GM18505 (cell line): ENCODE data around the gene SAMD8.
"Not testable (repeated sequence)": the region's sequence is repeated elsewhere in the genome, so short reads cannot be mapped to it uniquely, and the experiment has no call there.

Source experiments
- ATAC-seq: cut with Tn5 transposase; IDR thresholded peaks from one replicate; pipeline ENCODE4 v1.9.1; 2021; ENCODE audit not compliant: unreplicated experiment
- POLR2A ChIP-seq: IDR thresholded peaks from 4 replicates; pipeline ENCODE4 v1.6.1; 2011; ENCODE audit warnings: borderline replicate concordance; ENCODE audit not compliant: insufficient read depth, insufficient read length; ENCODE audit errors: extremely low read depth

Gene SAMD8

DNA sequence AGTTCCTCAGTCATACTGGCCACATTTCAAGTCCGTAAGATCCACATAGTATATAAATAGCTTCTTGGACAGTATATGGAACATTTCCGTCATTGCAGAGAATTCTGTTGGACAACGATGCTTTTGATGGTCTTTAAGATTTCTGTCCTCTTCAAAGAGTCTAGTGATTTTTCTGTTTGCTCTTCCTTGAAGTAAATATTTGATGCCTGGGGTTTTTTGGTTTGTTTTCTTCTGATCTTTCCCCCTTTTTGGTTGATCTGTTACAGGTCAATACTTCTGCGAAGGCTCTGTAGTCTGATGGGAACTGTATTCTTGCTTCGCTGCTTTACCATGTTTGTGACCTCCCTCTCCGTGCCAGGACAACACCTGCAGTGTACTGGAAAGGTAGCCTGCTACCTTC lies 56.8 kb downstream of the SAMD8 start:
- no peak for TF ChIP-seq POLR2A
- ATAC-seq: no peak

DNA sequence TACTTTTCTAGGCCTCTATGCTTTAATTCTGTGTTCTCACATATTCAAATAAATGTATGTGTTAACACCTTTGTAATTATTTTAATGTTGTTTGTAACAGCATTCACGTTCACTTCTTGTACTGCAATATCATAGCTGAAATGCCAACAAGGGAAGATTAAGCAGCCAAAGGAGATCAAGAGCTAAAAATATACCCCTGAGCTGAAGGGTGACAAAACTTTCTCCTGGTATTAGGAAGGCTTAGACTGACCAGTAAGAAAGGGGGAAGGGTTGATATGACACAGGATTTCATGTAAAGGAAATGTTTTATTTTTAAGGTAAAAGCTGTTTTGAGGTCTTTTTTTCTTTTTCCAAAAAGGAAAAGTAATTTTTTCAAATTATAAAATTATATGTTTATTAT lies 58.8 kb downstream of the SAMD8 start:
- no peak for ATAC-seq
- TF ChIP-seq POLR2A: no peak

DNA sequence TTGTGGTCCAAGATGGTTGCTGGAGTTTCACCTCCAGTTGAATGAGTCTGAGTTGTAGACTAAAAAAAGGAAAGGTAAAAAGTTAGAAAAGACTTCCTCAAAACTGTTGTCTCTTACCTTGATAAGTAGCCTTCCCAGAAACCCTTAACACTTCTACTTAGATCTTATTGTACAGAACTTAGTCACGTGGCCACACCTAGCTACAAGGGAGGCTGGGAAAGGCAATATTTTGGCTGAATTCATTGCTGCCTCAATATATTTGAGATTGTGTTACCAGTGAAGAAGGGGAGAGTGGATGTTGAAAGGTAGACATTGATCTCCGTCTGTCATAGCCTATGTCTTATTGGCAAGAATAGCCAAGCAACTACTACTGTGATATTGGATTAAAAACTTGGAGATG lies 63.6 kb downstream of the SAMD8 start:
- no peak for ATAC-seq
- TF ChIP-seq POLR2A: no peak

DNA sequence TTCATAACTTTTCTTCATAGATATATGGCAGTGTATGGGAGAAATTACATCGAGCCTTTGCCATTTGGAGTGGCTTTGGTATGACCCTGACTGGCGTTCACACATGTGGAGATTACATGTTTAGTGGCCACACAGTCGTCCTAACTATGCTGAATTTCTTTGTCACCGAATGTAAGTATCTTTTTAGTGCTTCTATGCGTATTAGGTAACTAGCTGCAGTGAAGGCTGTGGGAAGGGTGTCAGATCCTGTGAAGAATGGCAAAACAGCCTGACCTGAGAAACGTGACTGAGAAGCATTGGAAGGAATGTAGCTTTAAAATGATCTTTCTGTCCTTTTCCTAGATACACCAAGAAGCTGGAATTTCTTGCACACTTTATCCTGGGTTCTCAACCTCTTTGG lies 64.6 kb downstream of the SAMD8 start:
- TF ChIP-seq POLR2A: no peak
- no peak for ATAC-seq

DNA sequence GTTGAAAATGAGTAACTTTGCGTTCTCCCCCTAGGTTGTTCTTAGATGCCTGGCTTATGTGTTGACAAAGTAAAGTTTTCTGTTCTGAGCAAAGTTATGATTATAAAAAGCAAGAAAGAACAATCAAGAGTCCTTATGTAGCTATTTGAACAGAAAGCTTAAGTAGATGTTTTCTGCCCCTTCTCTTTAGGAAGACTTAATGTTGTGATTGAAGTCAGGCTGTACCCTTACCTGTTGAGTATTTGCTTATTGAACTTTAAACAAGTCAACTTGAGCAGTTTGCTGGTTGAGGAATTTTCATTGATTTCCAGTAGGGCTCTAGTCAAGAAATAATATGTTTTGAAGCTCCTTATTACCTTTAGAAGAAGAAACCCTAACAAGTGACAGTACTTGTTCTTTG lies 65.3 kb downstream of the SAMD8 start:
- no peak for TF ChIP-seq POLR2A
- no peak for ATAC-seq

DNA sequence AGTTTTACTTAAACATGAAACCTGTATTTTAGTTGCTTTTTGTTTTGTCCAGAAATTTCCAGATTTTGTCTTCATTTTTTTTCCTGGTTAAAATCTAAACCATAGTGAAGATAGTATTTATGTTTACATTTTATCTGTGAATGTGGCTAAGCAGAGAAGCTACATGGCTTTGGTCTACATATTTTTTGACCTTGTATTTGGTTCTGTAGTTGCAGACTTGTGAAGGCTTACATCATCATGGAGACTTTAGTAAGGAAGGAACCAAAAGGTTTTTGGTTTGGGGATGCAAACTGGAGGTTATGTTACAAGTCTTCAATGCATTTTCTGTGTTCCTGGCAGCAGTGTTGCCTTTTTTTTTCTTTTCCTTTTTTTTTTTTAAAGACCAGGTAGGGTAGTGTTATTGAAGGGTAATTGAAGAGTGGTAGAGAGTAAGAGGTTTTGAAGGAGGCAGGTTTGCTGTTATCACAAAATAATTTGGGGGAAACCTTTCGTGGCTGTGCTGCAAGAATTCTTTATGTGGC lies 68.3 kb downstream of the SAMD8 start:
- ATAC-seq: no peak
- no peak for TF ChIP-seq POLR2A

DNA sequence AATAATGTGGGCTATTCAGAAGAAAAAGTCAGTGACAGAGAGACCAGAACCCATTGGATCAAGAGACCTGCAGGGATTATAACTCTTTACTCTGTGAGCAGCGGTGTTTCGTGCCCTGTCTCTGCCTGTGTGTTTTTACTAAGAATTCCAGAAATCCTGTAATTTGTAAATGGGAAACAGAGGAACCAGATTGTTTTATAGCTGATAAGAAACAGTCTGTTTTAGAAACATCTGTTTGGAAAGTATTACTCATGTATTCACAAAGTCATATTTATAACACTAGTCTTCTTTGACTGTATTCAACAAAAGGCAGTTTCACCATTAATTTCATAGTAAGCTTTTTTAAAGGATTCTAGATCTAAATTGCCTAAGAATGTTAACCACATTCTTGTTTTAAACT lies 69.1 kb downstream of the SAMD8 start:
- ATAC-seq: no peak
- TF ChIP-seq POLR2A: no peak

DNA sequence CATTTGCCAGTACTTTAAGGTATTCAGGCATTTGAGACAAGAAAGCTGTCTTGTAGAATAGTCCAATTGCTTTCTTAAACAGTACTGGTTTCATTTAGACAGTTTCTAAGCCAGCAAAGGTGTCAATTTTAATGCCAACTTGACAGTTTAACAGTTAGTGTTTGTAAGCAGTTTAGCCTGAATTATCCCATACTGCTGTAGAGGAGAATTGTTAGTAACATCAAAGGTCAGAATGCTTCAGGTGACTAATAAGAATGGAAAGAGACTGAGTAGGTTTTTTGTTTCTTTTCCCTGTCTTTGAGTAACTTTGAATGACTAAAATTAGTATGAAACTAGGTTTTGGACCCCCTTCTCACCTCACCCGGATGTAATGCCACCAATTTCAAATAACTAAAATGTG lies 69.6 kb downstream of the SAMD8 start:
- ATAC-seq: no peak
- no peak for TF ChIP-seq POLR2A

DNA sequence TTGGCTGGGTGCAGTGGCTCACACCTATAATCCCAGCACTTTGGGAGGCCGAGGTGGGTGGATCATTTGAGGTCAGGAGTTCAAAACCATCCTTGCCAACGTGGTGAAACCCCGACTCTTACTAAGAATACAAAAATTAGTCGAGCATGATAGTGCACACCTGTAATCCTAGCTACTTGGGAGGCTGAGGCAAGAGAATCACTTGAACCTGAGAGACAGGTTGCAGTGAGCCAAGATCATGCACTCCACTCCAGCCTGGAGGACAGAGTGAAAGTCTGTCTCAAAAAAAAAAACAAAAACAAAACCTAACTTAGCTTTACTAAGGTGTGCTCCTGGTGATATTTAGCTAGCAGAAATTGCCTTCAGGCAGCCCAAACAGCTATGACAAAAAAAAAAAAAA lies 74.9 kb downstream of the SAMD8 start:
- ATAC-seq: no peak

DNA sequence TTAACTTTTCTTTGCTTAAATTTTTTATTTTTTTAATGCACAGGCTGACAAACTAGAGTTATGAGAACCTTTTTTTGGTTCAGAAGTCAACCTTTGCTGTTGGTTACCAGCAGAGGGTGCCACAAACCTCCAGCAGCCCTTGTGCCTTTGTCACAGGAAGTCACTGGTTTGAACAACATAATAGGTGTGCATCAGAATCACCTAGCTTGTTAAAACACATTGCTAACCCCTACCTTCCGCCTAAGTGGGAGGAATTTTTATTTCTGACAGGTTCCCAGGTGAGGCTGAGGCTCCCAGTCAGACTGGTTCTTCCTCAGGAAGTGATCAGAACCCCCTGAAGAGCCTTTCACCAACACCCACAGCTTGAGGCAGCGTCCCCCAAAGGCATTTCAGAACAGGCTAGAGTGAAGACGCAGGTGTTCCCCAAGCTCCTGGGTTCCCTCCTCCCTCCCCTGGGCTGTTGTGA lies 76.5 kb downstream of the SAMD8 start:
- no peak for ATAC-seq
- no peak for TF ChIP-seq POLR2A

More for the DNA sequence above, 74.9 kb downstream of the SAMD8 start:
- no peak for TF ChIP-seq POLR2A

DNA sequence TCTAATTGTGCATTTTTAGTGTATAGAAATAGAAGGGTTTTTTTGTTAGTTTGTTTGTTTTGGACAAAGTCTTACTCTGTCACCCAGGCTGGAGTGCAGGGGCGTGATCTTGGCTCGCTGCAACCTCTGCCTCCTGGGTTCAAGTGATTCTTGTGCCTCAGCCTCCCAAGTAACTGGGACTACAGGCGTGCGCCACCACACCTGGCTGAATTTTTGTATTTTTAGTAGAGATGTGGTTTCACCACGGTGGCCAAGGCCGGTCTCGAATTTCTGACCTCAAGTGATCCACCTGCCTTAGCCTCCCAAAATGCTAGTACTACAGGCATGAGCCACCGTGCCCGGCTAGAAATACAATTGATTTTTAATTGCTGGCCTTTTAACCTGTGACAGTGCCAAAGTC lies 77.1 kb downstream of the SAMD8 start:
- ATAC-seq: not testable (repeated sequence)

DNA sequence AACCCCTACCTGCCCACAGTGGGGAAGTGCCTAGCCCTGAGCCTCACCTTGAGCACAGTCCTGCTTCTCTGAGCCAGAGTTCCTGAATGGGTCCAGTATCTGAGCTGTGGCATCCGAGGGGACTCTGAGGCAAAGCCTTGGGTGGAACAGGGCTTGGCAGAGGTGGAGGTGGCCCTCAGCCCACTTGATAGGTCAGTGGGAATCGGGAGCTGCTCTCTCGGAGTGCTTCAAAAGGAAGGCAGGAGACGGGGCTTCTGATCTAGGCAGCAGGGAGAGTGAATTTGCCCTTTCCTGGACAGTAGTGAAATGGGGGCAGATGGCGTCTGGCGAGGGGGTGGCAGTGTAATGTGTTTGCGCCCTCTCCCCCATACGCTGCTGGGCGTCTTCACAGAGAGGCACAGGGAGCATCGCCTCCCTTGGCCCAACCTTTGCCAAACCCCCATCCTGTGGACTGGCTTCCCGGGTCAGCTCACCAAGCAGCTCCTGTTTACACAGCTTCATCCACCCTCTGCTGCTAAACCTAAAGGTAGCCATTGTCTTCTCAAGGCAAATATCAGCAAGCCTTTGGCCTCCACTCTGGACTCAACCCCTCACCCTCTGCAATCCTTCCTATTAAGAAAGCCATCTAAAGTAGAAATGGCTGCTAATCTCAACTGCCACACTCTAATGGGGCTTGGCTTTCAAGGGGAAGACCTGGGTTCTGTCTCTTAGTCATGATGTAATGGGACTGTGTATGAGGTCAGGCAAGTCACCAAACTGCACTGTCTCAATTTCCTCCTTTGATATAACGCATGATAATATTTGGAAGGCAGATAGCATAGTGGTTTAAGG lies 78.0 kb downstream of the SAMD8 start:
- no peak for ATAC-seq
- no peak for TF ChIP-seq POLR2A

DNA sequence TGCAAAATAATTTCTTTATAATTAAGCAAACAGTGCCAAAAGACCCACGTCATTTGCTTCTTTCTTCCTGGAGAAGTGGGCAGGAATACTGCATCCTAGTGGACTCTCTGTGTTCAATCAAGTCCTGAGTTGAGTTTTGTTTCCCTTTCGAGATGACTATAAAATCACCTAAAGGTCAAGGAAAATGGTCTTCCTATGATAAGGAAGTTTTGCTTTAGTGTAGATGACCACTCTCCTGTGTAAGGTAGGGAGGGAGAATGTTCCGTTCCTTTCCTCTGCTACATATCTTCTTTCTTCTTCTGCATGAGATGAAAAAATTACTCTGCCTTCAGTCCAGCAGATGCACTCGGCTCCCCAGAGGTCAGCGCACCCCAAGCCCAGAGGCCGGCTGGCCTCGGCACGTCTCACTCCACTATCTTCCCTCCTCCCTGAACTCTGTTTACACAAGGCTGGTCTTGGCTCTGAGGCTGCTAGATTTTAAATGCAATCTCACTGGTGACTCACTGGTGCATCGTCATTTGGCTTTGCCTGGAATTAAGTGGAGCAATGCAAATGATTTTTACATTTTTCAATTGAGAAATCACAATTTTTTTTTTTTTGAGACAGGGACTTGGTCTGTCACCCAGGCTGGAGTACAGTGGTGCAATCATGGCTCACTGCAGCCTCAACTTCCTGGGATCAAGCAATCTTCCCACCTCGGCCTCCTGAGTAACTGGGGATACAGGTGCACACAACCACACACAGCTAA lies 80.5 kb downstream of the SAMD8 start:
- ATAC-seq: no peak
- TF ChIP-seq POLR2A: no peak

DNA sequence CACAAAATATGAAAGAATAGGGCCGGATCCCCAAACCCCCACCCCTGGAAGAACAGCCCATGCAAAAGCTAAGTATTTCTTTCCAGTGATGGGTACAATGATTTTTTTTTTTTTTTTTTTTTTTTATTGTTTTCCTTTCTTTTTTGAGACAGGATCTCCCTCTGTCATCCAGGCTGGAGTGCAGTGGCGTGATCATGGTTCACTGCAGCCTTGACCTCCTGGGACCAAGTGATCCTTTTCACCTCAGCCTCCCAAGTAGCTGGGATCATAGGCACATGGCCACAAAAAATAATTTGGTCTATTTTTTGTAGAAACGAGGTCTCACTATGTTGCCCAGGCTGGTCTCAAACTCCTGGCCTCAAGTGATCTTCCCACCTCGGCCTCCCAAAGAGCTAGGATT lies 83.2 kb downstream of the SAMD8 start:
- not testable (repeated sequence) for ATAC-seq
